HG03354 (cell line): ENCODE data around the gene PRDM8.
"Not testable (repeated sequence)": the region's sequence is repeated elsewhere in the genome, so short reads cannot be mapped to it uniquely, and the experiment has no call there.

Source experiments
- ATAC-seq: cut with Tn5 transposase; IDR thresholded peaks from one replicate; pipeline ENCODE4 v1.9.1; 2021; ENCODE audit warnings: mild to moderate bottlenecking; ENCODE audit not compliant: unreplicated experiment, poor library complexity, severe bottlenecking

Gene PRDM8

GRCh38 chr4:80219301-80220025 is 22.2 kb downstream of the PRDM8 start:
- ATAC-seq, result no peak

DNA sequence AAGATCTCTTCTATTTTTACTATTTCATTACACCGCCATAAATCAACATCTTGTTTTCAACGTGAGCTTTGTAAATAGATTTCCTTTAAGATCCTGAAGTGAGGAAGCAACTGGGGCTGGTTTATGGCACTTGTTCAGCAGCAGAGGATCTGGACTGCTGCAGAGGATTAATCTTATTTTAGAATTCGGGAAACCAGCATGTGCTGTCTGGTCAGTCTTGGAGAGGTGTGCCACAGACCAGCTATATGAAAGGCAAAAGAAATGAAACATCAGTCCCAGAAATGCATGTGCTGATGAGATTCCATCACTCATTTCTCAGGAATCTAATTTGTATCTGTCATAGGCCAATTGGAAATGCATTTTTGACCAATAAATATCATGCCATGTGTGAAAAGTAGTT is 23.4 kb downstream of the PRDM8 start:
- no peak for ATAC-seq

- no peak for ATAC-seq
These were observed 23.9 kb downstream of the PRDM8 start for GRCh38 chr4:80221161-80221560.

DNA sequence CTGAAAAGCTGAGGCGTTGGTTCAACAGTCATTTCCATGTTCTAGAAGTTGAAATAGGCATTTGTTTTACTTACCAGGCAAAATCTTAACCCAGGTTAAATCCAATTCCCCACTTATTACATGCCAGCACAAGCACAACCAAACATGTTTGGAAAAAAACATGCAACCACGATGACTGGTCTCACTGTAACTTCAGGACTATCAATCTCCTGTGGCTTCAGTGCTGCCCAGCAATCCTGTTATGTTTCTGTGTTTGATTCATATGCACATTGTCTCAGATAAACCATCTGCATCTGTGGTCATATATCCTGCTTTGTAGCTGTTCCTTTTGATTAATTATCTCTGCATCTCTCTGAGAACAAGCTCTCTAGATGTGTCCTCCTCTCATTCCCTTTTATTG is 28.3 kb downstream of the PRDM8 start:
- no peak for ATAC-seq

- no peak for ATAC-seq
These were observed 28.8 kb downstream of the PRDM8 start for GRCh38 chr4:80226094-80226493.

DNA sequence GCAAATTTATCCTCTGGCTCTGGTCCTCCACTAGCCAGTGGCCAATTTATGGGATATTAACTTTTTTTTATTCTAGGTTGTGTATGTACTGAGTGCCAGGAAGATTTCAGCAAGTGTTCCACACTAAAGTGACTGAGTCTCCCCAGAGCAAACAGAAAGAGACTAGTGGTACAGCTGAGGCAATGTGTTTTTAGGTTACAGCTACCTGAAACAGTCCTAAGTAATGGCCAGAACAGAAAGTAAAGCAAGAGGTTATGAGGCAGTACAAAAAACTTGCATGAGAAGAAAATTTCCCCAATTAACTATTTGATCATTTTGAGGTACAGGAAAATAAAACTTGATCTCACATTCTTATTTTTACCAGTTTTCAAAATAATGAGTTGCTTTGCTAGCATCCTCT is 31.2 kb downstream of the PRDM8 start:
- no peak for ATAC-seq

DNA sequence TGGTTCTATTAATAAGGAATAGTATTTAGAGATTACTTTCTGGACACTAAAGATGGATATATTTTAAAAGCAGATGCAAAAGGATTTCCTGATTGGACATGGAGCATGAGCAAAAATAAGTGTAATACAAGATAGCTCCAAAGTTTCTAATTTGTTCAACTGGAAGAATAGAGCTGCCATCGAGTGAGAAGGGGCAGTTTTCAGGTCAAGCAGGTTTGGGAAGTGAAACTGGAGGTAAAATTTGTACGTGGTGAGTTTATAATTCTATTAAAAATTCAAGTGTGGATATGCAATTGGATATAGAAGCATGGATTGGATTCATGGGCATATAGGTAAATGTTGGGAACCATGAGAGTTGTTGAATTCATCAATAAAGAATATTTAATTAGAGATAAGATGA is 31.8 kb downstream of the PRDM8 start:
- ATAC-seq, result no peak

DNA sequence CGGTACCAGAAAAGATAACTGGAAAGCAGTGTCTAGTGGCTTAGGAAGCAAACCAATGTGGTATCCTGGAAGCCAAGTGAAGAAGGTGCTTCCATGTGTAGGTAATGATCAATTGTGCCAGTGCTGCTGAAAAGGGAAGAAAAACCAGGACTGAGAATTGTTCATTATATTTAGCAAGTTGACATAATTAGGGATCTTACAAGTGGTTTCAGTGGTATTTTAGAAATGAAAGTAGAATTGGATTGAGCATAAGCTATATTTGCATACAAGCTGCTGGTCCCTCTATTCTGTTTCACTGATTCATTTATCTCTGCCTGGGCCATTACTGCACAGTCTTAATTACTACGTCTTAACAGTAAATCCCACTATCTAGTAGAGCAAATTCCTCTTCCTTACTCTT is 32.3 kb downstream of the PRDM8 start:
- ATAC-seq, result peak; percentile 85

DNA sequence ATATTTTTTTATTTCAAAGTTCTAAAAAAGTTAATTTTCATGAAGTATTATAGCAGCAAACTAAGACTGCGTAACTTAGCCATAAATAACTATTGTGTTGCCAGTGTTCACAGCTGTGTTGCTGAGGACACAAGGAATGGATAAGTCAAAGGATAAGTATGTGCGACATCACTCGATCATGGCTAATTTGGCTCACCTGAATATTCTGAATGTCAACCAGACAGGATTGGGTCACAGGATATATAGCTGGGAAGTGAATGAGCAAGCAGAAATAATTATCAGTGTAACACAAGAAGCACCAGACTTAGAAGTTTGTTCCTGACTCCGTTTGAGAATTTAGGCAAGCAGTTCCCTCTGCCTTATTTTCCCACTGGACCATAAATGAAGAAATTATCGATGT is 33.9 kb downstream of the PRDM8 start:
- no peak for ATAC-seq

GRCh38 chr4:80232707-80233370 is 35.5 kb downstream of the PRDM8 start:
- no peak for ATAC-seq

DNA sequence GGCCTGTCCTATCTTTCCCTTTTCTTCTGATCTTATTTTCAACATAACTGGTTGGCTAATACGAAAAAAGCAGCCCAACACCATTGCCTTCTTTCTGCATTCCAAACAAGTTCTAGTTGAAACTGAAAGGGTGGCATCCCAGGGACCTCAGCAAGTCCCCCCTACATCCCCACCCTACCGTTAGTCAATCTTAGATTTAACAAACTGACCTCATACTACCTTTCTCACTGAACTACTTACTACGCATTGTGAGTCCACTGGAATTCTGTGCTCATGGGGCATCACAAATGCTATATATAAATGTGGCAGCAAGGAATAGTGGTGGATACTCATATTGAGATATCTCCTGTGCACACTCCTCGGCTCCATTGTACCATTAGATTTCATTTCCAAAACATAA is 36.1 kb downstream of the PRDM8 start:
- ATAC-seq, result no peak

- ATAC-seq, result no peak
These were observed 38.1 kb downstream of the PRDM8 start for GRCh38 chr4:80235451-80235850.

- ATAC-seq, result no peak
These were observed 40.7 kb downstream of the PRDM8 start for GRCh38 chr4:80237992-80238391.

GRCh38 chr4:80239480-80240150 is 42.3 kb downstream of the PRDM8 start:
- no peak for ATAC-seq

GRCh38 chr4:80240976-80241375 is 43.7 kb downstream of the PRDM8 start:
- ATAC-seq, result no peak

DNA sequence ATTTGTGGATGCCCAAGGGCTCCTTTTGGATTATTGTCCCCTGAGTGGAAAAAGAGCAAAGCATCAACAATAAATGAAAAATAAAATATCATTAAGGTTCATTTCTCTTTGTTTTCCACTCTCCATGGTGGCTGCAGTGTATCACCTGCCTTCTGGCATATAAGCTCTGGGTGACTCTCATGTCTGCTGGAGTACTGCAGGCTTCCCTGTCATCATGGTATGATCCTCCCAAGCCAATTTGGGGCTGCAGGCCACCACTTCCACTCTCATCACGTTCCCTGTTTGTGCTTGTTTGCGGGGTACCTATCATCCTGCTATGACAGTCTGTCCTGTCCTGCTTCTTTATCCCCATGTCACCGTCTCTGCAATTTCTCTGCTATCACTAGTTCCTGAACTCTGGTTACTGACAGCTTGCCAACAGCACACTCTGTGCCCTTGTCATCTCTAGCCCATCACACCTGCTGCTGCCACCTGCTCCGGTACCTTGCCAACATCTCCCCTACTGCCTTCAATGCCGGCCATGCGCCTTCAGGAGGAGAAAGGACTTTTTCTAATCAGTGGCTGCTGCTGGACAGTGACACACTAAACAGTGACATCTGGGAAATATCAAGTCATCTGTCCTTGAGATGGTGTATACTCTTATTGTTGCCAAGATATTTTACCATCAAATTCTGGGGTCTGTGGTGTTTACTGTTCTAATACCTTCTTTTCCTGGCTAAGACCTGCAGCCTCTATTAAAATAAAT is 46.1 kb downstream of the PRDM8 start:
- no peak for ATAC-seq

DNA sequence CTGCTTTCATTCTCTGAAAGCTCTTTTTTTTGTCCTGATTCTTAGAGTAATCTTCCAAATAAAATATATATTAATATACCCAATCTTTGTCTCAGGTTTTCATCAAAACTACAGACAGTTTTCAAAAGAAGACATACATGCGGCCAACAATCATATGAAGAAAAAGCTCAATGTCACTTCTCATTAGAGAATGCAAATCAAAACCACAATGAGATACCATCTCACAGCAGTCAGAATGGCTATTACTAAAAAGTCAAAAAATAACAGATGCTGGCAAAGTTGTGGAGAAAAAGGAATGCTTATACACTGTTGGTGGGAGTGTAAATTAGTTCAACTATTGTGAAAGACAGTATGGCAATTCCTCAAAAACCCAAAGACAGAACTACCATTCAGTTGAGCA is 50.2 kb downstream of the PRDM8 start:
- ATAC-seq, result not testable (repeated sequence)

DNA sequence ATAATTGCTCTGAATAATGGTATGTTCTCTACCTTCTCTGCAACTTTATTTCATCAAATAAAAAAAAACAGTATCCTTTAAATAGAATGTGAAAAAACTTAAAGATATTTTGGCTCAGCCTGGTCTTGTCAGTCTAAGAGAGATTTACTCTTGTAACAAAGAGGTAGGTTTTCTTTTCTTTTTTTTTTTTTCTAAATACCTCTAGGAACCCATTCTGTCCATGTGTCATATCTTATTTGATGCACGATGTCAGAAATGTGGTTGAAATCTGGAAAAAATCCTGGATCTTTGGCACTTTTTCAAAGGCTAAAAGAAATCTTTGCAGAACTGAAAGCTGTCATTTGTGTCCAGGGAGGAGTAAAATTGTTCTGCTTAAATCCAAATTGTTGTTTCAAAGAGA is 51.8 kb downstream of the PRDM8 start:
- ATAC-seq, result no peak

- ATAC-seq, result no peak
These were observed 55.1 kb downstream of the PRDM8 start for GRCh38 chr4:80252427-80252826.

- no peak for ATAC-seq
These were observed 55.6 kb downstream of the PRDM8 start for GRCh38 chr4:80252953-80253352.
